Activated B cell treated with CpG ODN at 0.5 μM for 24 hours (primary cell): Measurements from ENCODE around the gene CNOT6L. TPM values are rescaled to one million over a fixed set of nuclear protein-coding genes. Genes with fewer than 3 reads are reported as not detected.
"Not testable (repeated sequence)": the region's sequence is repeated elsewhere in the genome, so short reads cannot be mapped to it uniquely, and the experiment has no call there.

ENCODE experiments used
- ATAC-seq: fragments of 200-7000 bp; cut with Tn5 transposase; one replicate; pipeline ENCODE4 v1.10.0; 2021; ENCODE audit warnings: low read depth, mild to moderate bottlenecking, moderate library complexity
- CTCF ChIA-PET: fragments of 350-600 bp; sonication (Branson Sonifier 250); formaldehyde crosslinking; loops from one replicate; lab custom pipeline; 2021; ENCODE audit warnings: antibody characterized with exemption; lab: Charles Lee
- POLR2A ChIA-PET: fragments of 350-600 bp; sonication (Branson Sonifier 250); formaldehyde crosslinking; loops from one replicate; lab custom pipeline; 2021; ENCODE audit warnings: antibody characterized with exemption; lab: Charles Lee
- DNase-seq: peaks from one replicate; pipeline ENCODE4 v3.0.0; 2022
- H3K27ac Mint-ChIP-seq: one replicate; pipeline ENCODE4 v1.8.0; 2020; ENCODE audit warnings: mixed read lengths
- H3K27me3 Mint-ChIP-seq: one replicate; pipeline ENCODE4 v1.8.0; 2021; ENCODE audit warnings: mixed read lengths
- H3K36me3 Mint-ChIP-seq: one replicate; pipeline ENCODE4 v1.8.0; 2021; ENCODE audit warnings: low read depth, mixed read lengths
- H3K4me1 Mint-ChIP-seq: one replicate; pipeline ENCODE4 v1.8.0; 2021; ENCODE audit warnings: mixed read lengths
- H3K4me3 Mint-ChIP-seq: one replicate; pipeline ENCODE4 v1.8.0; 2020; ENCODE audit warnings: mild to moderate bottlenecking, mixed read lengths
- H3K9me3 Mint-ChIP-seq: one replicate; pipeline ENCODE4 v1.8.0; 2020; ENCODE audit warnings: mixed read lengths
- CTCF ChIP-seq: fragments of 200-600 bp; IDR thresholded peaks from one replicate; pipeline ENCODE4 v1.8.0; 2022; ENCODE audit warnings: antibody characterized with exemption, mild to moderate bottlenecking
- intact Hi-C: fragments of 100-400 bp; cut with micrococcal nuclease; formaldehyde crosslinking; loops from one replicate; pipeline ENCODE4 v1.15.1; 2024
- total RNA-seq: library from RNA; stranded (reverse); gene quantifications from 2 replicates; pipeline ENCODE4 v1.2.3, GENCODE V29; 2022

The CNOT6L gene
- total RNA-seq, 1 donor from 2014 or later, result 75.3 TPM

- H3K27ac Mint-ChIP-seq, result no peak overlapping the region
- H3K4me3 Mint-ChIP-seq, result no peak overlapping the region
- DNase-seq, result no peak
- no peak for TF ChIP-seq CTCF
- ChIA-PET CTCF (no interaction called here), POLR2A (interaction anchor here (1.3 to 2.1 kb wide), 2 partner anchors 31 to 73 kb away, joined by 5 to 11 read pairs; partner anchors contain the start of gene MRPL1)
- no peaks in the 10 kb centered on the region for H3K27me3 Mint-ChIP-seq
- peaks cover 44% of the 10 kb centered on the region for H3K4me1 Mint-ChIP-seq
- intact Hi-C loops, result no loop called here
- no peak for ATAC-seq
- no peaks in the 10 kb centered on the region for H3K9me3 Mint-ChIP-seq
- peaks cover 10% of the 10 kb centered on the region for H3K36me3 Mint-ChIP-seq
Measured at GRCh38 chr4:77788990-77789389, 30.2 kb downstream of the CNOT6L start.

DNA sequence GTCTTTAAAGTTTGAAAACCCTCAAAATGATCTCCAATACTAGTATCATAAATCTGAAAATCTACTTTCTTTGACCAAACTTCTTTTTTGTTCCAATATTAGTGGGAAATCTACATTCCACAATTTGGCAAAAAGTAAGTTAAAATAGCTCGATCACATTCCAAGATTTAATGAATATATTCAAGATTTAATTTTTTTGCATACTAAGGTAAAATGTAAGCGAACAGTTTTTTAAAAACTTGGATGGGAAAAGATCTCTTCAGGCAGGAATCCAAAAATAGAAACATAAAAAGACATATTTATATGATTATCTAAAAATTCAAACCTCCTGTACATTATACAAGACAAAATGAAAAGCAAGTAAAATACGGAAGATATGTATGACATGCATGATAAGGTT, 31.2 kb downstream of the CNOT6L start:
- ChIA-PET POLR2A (interaction anchor here (1.0 kb wide), 1 partner anchor 32 kb away, joined by 3 read pairs; no protein-coding TSS in a partner anchor), CTCF (no interaction called here)
- H3K27ac Mint-ChIP-seq, result no peak overlapping the region
- peaks cover 12% of the 10 kb centered on the region for H3K36me3 Mint-ChIP-seq
- intact Hi-C loops, result no loop called here
- DNase-seq (no peak), ATAC-seq (no peak)
- H3K9me3 Mint-ChIP-seq, result no peaks in the 10 kb centered on the region
- no peak overlapping the region for H3K4me3 Mint-ChIP-seq
- TF ChIP-seq CTCF, result no peak
- no peaks in the 10 kb centered on the region for H3K27me3 Mint-ChIP-seq
- H3K4me1 Mint-ChIP-seq, result peaks cover 46% of the 10 kb centered on the region

DNA sequence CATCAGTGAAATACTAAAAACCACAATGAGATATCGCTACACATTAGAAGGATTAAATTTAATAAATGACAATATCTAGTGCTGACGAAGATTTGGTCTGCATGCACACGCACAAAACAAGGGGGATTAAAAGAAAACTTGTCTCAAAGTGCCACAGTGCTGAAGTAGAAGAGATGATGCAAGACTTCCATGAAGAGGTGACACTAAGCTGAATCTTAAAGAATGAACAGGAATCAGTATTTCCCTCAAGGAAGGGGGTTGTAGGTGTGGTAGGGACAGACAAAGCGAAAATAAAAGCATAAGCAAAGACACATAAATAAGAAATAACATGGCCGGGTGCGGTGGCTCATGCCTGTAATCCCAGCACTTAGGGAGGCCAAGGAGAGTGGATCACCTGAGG, 33.5 kb downstream of the CNOT6L start:
- H3K9me3 Mint-ChIP-seq, result no peaks in the 10 kb centered on the region
- POLR2A ChIA-PET, result interaction anchor here (1.4 to 2.1 kb wide), 3 partner anchors 32 to 77 kb away, joined by 3 to 6 read pairs (median 5); partner anchors contain the start of gene MRPL1
- no peak for ATAC-seq
- intact Hi-C loops, result no loop called here
- no peak overlapping the region for H3K27ac Mint-ChIP-seq
- no peak overlapping the region for H3K4me3 Mint-ChIP-seq
- CTCF ChIA-PET, result no interaction called here
- no peak for TF ChIP-seq CTCF
- H3K4me1 Mint-ChIP-seq, result peaks cover 51% of the 10 kb centered on the region
- DNase-seq, result no peak
- no peaks in the 10 kb centered on the region for H3K27me3 Mint-ChIP-seq
- H3K36me3 Mint-ChIP-seq, result peaks cover 8% of the 10 kb centered on the region

- DNase-seq, result no peak
- Mint-ChIP-seq H3K27me3 (no peaks in the 10 kb centered on the region), H3K9me3 (peaks cover 2% of the 10 kb centered on the region), H3K4me3 (no peak overlapping the region), H3K4me1 (peaks cover 50% of the 10 kb centered on the region), H3K36me3 (peaks cover 2% of the 10 kb centered on the region), H3K27ac (no peak overlapping the region)
- no peak for TF ChIP-seq CTCF
- intact Hi-C loops, result loop anchor here (5.0 kb wide), 1 partner anchor 33 kb away; the partner anchor contains the start of gene CNOT6L
- ATAC-seq, result no peak
- ChIA-PET CTCF (no interaction called here), POLR2A (no interaction called here)
Measured at GRCh38 chr4:77783895-77784294, 35.3 kb downstream of the CNOT6L start.

- ChIA-PET POLR2A (interaction anchor here (1.6 kb wide), 1 partner anchor 80 kb away, joined by 12 read pairs; no protein-coding TSS in a partner anchor), CTCF (interaction anchor here (0.6 kb wide), 1 partner anchor 80 kb away, joined by 3 read pairs; the partner anchor contains the start of gene MRPL1)
- TF ChIP-seq CTCF, result no peak
- intact Hi-C loops, result loop anchor here (5.0 kb wide), 1 partner anchor 35 kb away; the partner anchor contains the start of gene CNOT6L
- H3K36me3 Mint-ChIP-seq, result peaks cover 2% of the 10 kb centered on the region
- DNase-seq (no peak), ATAC-seq (no peak)
- no peak overlapping the region for H3K4me3 Mint-ChIP-seq
- no peak overlapping the region for H3K27ac Mint-ChIP-seq
- H3K9me3 Mint-ChIP-seq, result peaks cover 2% of the 10 kb centered on the region
- no peaks in the 10 kb centered on the region for H3K27me3 Mint-ChIP-seq
- peaks cover 57% of the 10 kb centered on the region for H3K4me1 Mint-ChIP-seq
Measured at GRCh38 chr4:77782102-77782835, 36.9 kb downstream of the CNOT6L start.

DNA sequence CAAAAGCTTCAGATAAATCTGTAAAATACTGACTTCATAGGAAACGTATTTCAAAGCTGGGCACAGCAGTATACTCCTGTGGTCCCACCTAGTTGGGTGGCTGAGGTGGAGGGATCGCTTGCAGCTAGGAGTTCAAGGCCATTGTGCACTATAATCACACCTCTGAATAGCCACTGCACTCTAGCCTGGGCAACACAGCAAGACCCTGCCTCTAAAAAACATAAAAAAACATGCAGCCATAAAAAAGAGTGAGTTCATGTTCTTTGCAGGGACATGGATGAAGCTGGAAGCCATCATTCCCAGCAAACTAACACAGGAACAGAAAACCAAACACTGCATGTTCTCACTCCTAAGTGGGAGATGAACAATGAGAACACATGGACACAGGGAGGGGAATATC, 38.4 kb downstream of the CNOT6L start:
- Mint-ChIP-seq H3K4me1 (peaks cover 56% of the 10 kb centered on the region), H3K36me3 (peaks cover 10% of the 10 kb centered on the region)
- DNase-seq, H3K27me3 Mint-ChIP-seq, CTCF ChIA-PET, H3K27ac Mint-ChIP-seq, POLR2A ChIA-PET, H3K4me3 Mint-ChIP-seq, ATAC-seq, H3K9me3 Mint-ChIP-seq: not testable (repeated sequence)
- intact Hi-C loops, result loop anchor here (5.0 kb wide), 1 partner anchor 37 kb away; the partner anchor contains the start of gene CNOT6L
